Nephron (organoid): ENCODE data around the gene MORN1.

ENCODE experiments used
- H3K27ac Mint-ChIP-seq, 3 experiments: 2 replicates each; pipeline ENCODE4 v1.8.0; 2020; ENCODE audit warnings: mixed read lengths in 3 of 3, mild to moderate bottlenecking in 2 of 3, moderate library complexity in 1 of 3
- H3K27me3 Mint-ChIP-seq: 2 replicates; pipeline ENCODE4 v1.8.0; 2021; ENCODE audit warnings: low read depth, mild to moderate bottlenecking, moderate library complexity, mixed read lengths
- H3K36me3 Mint-ChIP-seq: 2 replicates; pipeline ENCODE4 v1.8.0; 2020; ENCODE audit warnings: low read depth, mixed read lengths
- H3K4me1 Mint-ChIP-seq: 2 replicates; pipeline ENCODE4 v1.8.0; 2020; ENCODE audit warnings: mixed read lengths
- H3K4me3 Mint-ChIP-seq, 3 experiments: 2 replicates each; pipeline ENCODE4 v1.8.0; 2020; ENCODE audit warnings: mild to moderate bottlenecking in 3 of 3, mixed read lengths in 3 of 3, moderate library complexity in 2 of 3
- H3K9me3 Mint-ChIP-seq: 2 replicates; pipeline ENCODE4 v1.8.0; 2020; ENCODE audit warnings: mixed read lengths
- TF ChIP-seq, protein P1 (sequence below), 3 experiments: fragments of 200-600 bp; sonication (generic); IDR thresholded peaks; one replicate each; pipeline ENCODE4 v1.5.0; 2021; ENCODE audit warnings: antibody characterized with exemption in 3 of 3; ENCODE audit not compliant: unreplicated experiment in 3 of 3

MORN1 gene

DNA sequence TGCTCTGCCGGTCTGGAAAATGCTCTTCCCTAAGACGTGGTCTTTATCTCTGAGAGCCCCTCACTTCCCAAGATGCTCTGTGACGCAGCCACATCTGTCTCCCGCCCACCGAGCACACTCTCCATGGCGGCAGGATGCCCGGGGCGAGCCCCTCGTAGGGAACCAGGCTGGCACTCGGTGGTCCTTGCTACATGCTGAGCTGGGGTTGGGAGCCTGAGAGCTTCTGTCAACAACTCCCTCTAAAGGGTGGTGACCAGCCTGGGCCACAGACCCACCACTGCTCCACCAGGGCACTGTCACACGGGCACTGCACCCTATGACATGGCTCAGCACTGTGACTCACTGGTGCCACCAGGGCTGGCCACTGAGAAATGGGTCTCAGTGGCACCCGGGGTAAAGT is 18.4 kb upstream of the MORN1 start:
- Mint-ChIP-seq H3K4me1 (peaks cover 8% of the 10 kb centered on the region), H3K9me3 (no peaks in the 10 kb centered on the region), H3K27me3 (peaks cover 4% of the 10 kb centered on the region), H3K27ac (no peak overlapping the region), H3K4me3 (peak overlapping the region in 2 of 3 experiments; percentile 77 to 83), H3K36me3 (peaks cover 12% of the 10 kb centered on the region)
- TF ChIP-seq, protein P1, sequence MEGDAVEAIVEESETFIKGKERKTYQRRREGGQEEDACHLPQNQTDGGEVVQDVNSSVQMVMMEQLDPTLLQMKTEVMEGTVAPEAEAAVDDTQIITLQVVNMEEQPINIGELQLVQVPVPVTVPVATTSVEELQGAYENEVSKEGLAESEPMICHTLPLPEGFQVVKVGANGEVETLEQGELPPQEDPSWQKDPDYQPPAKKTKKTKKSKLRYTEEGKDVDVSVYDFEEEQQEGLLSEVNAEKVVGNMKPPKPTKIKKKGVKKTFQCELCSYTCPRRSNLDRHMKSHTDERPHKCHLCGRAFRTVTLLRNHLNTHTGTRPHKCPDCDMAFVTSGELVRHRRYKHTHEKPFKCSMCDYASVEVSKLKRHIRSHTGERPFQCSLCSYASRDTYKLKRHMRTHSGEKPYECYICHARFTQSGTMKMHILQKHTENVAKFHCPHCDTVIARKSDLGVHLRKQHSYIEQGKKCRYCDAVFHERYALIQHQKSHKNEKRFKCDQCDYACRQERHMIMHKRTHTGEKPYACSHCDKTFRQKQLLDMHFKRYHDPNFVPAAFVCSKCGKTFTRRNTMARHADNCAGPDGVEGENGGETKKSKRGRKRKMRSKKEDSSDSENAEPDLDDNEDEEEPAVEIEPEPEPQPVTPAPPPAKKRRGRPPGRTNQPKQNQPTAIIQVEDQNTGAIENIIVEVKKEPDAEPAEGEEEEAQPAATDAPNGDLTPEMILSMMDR (IDR thresholded peaks at IDR 0.05; ENCODE audit: unreplicated experiment in 3 of 3), result no peak

GRCh38 chr1:2408859-2409276 is 17.5 kb upstream of the MORN1 start:
- H3K4me3 Mint-ChIP-seq, result peak overlapping the region; percentile 46 to 61 (median 58)
- TF ChIP-seq, protein P1 (IDR thresholded peaks at IDR 0.05; ENCODE audit: unreplicated experiment in 3 of 3), result no peak
- peaks cover under 1% of the 10 kb centered on the region for H3K4me1 Mint-ChIP-seq
- H3K9me3 Mint-ChIP-seq, result no peaks in the 10 kb centered on the region
- H3K36me3 Mint-ChIP-seq, result peaks cover 18% of the 10 kb centered on the region
- H3K27ac Mint-ChIP-seq, result no peak overlapping the region
- no peaks in the 10 kb centered on the region for H3K27me3 Mint-ChIP-seq

- no peak overlapping the region for H3K27ac Mint-ChIP-seq
- H3K9me3 Mint-ChIP-seq, result no peaks in the 10 kb centered on the region
- peaks cover 23% of the 10 kb centered on the region for H3K36me3 Mint-ChIP-seq
- no peak overlapping the region for H3K4me3 Mint-ChIP-seq
- TF ChIP-seq, protein P1 (IDR thresholded peaks at IDR 0.05; ENCODE audit: unreplicated experiment in 3 of 3), result no peak
- no peaks in the 10 kb centered on the region for H3K27me3 Mint-ChIP-seq
- no peaks in the 10 kb centered on the region for H3K4me1 Mint-ChIP-seq
Observed at GRCh38 chr1:2408456-2408855, 17.1 kb upstream of the MORN1 start.

DNA sequence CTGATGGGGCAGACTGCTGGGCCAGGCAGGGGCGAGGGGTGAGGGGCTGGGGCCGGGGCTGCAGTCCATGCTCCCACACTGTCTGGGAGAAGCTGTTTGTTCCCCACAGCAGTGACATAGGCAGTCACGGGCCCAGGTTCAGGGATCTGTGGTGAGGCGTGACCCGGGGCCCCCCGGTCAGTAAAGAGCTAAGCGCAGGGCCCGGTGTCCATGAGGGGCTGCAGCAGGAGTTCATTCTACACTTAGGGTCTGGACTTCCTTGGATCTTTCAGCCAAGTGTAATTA is 16.6 kb upstream of the MORN1 start:
- Mint-ChIP-seq H3K27me3 (no peaks in the 10 kb centered on the region), H3K36me3 (peaks cover 28% of the 10 kb centered on the region), H3K4me3 (no peak overlapping the region), H3K27ac (no peak overlapping the region), H3K4me1 (no peaks in the 10 kb centered on the region), H3K9me3 (no peaks in the 10 kb centered on the region)
- TF ChIP-seq, protein P1 (IDR thresholded peaks at IDR 0.05; ENCODE audit: unreplicated experiment in 3 of 3), result no peak

DNA sequence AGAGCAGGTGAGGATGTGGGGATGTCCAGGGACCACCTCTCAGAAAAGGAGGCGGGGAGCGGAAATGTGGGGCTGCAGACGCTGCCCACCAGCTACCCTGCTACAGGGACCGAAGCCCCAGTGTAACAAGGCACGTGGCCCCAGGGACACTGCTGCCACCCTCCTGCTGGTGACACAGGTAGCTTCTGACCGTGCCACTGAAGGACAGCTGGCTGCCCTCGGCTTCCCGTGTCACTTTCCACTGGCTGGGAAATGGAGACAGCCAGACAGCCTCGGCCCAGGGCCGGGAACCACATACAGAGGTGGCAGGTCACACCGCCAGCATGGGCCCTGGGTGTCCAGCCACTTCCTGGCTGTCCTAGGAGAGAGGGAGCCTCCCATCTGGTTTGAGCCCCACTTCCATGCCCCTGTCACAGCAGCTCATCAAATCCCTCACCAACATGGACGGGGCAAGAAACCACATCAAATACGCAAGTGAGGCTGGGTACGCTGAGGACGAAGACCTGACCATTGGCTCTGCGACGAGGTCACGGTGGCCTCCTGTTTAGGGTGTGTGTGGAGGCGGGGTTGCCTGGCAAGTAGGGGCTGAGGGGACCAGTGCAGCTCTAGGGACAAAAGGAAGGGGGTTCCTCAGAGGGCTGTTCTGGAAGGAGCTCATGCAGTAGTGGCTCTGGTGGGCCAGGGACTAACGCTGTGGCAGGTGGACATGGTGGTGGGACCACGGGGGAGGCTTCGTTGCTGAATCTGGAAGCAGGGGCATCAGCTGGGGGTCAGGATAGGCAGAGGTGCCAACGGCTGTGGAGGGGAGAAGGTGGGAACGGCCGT is 16.0 kb upstream of the MORN1 start:
- Mint-ChIP-seq H3K4me1 (no peaks in the 10 kb centered on the region), H3K4me3 (peak overlapping the region in 1 of 3 experiments; percentile 47), H3K36me3 (peaks cover 31% of the 10 kb centered on the region), H3K27me3 (no peaks in the 10 kb centered on the region), H3K9me3 (no peaks in the 10 kb centered on the region), H3K27ac (no peak overlapping the region)
- TF ChIP-seq, protein P1 (IDR thresholded peaks at IDR 0.05; ENCODE audit: unreplicated experiment in 3 of 3), result no peak

DNA sequence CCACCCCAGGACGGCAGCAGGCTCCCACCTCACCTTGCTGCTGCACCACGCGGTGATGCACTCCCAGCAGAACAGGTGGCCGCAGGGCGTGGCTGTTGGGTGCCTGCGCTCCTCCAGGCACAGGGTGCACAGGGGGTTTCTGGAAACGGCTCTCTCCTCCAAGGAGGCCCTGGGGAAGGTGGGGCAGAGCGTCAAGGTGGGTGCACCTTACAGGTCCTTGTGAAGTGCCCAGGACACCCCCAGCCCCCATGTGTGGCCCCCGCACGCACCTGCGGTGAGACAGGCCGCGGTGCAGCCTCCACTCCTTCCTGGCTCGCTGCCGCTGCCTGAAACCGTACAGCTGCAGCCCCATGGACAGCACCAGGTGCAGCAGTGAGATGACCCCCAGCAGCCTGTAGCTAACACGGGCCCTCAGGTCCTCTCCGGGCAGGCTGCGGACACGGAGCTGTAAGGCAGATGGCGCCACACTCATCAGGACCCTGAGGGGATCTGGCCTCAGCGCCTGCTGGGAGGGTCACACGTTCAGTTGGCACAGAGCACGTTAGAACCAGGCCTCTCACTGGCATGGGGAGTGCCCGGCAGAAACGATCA is 15.2 kb upstream of the MORN1 start:
- TF ChIP-seq, protein P1 (IDR thresholded peaks at IDR 0.05; ENCODE audit: unreplicated experiment in 3 of 3), result no peak
- H3K4me1 Mint-ChIP-seq, result no peaks in the 10 kb centered on the region
- no peaks in the 10 kb centered on the region for H3K9me3 Mint-ChIP-seq
- peak overlapping the region in 1 of 3 experiments; percentile 34 for H3K4me3 Mint-ChIP-seq
- peaks cover 39% of the 10 kb centered on the region for H3K36me3 Mint-ChIP-seq
- H3K27ac Mint-ChIP-seq, result no peak overlapping the region
- no peaks in the 10 kb centered on the region for H3K27me3 Mint-ChIP-seq
